K562 (cell line): ENCODE measurements around the gene POLR1B. TPM values are rescaled to one million over a fixed set of nuclear protein-coding genes. Genes with fewer than 3 reads are reported as not detected.

Source experiments
- BRD9 ChIP-seq: fragments of 450-650 bp; IDR thresholded peaks from 2 replicates; pipeline ENCODE4 v1.6.1; 2018; ENCODE audit warnings: low read depth; ENCODE audit not compliant: partially characterized antibody
- CBX2 ChIP-seq: fragments of 200-600 bp; sonication (generic); IDR thresholded peaks from one replicate; pipeline ENCODE4 v1.6.1; 2012; ENCODE audit warnings: mild to moderate bottlenecking, low read length, inconsistent platforms; ENCODE audit not compliant: insufficient read depth, poor library complexity, severe bottlenecking
- CBX3 ChIP-seq, 2 experiments: IDR thresholded peaks; 1 replicate in 1 of 2; 2 replicates in 1 of 2; pipeline ENCODE4 v1.6.1; 2012; ENCODE audit warnings: inconsistent platforms in 2 of 2, low read length in 2 of 2, borderline replicate concordance in 1 of 2, control low read depth in 1 of 2
- COPS2 ChIP-seq: fragments of 450-650 bp; conservative IDR thresholded peaks from 2 replicates; pipeline ENCODE4 v1.6.1; 2016; ENCODE audit warnings: mild to moderate bottlenecking, moderate library complexity
- ETV1 ChIP-seq: fragments of 450-650 bp; conservative IDR thresholded peaks from 2 replicates; pipeline ENCODE4 v1.6.1; 2016; ENCODE audit warnings: missing genetic modification characterization, control low read depth, low read depth, missing compliant biosample characterization
- IFI16 ChIP-seq: fragments of 250-450 bp; sonication (Bioruptor Pico); IDR thresholded peaks from 2 replicates; pipeline ENCODE4 v2.1.2; 2022; ENCODE audit warnings: mild to moderate bottlenecking, inconsistent platforms
- MEF2D ChIP-seq: conservative IDR thresholded peaks from 2 replicates; pipeline ENCODE4 v1.6.1; 2016; ENCODE audit warnings: low read depth, missing genetic modification characterization, missing compliant biosample characterization
- SIN3B ChIP-seq: fragments of 450-650 bp; IDR thresholded peaks from 2 replicates; pipeline ENCODE4 v1.6.1; 2017; ENCODE audit warnings: low read depth, mild to moderate bottlenecking, moderate library complexity
- SRF ChIP-seq, 2 experiments: fragments of 250-450, 450-650 bp in 1 of 2; sonication (Bioruptor Pico) in 1 of 2; sonication (generic) in 1 of 2; formaldehyde crosslinking; IDR thresholded peaks; 2 replicates each; pipeline versions ENCODE4 v1.5.0 to v1.5.1; 2020 to 2022; ENCODE audit warnings: mild to moderate bottlenecking in 1 of 2, missing genetic modification reagents in 1 of 2
- THRAP3 ChIP-seq: fragments of 450-650 bp; IDR thresholded peaks from 2 replicates; pipeline ENCODE4 v1.6.1; 2016; ENCODE audit warnings: mild to moderate bottlenecking, inconsistent platforms, borderline replicate concordance
- ZNF699 ChIP-seq: fragments of 250-450 bp; sonication (Bioruptor Pico); IDR thresholded peaks from 2 replicates; pipeline ENCODE4 v1.8.0; 2021; ENCODE audit warnings: mild to moderate bottlenecking, moderate library complexity; ENCODE audit not compliant: insufficient replicate concordance
- ZSCAN29 ChIP-seq: fragments of 450-650 bp; IDR thresholded peaks from 2 replicates; pipeline ENCODE4 v1.6.1; 2017
- polyA plus RNA-seq, 8 experiments: library from polyadenylated mRNA; depleted of rRNA in 4 of 8; stranded (reverse) in 5 of 8; unstranded in 3 of 8; fragments of >200 nt; fragmentation: Nextera tagmentation in 2 of 8; fragmentation: Illumina TruSeq in 1 of 8; extraction: Ambion mirVana in 2 of 8; extraction: Trizol in 1 of 8; gene quantifications; 2 replicates each; pipeline versions ENCODE4 v1.2.1 to v1.2.3, GENCODE V29; 2011 to 2014; ENCODE audit warnings: inconsistent platforms in 1 of 8, missing spikeins in 1 of 8
- total RNA-seq, 7 experiments: library from RNA; depleted of rRNA in 6 of 7; stranded (reverse); fragments of >200 nt in 6 of 7; fragmentation: Illumina TruSeq in 2 of 7; extraction: Trizol in 2 of 7; gene quantifications; 2 replicates each; pipeline versions ENCODE4 v1.2.1 to v1.2.3, GENCODE V29; 2011 to 2021; ENCODE audit warnings: low replicate concordance in 1 of 7
- TF ChIP-seq, protein P1 (sequence below): IDR thresholded peaks from 2 replicates; pipeline ENCODE4 v1.6.1; 2012; ENCODE audit warnings: low read depth, low read length, improper control_type of control experiment, borderline replicate concordance
- TF ChIP-seq, protein P2 (sequence below): sonication (generic); formaldehyde crosslinking; IDR thresholded peaks from 2 replicates; pipeline ENCODE4 v1.8.0; 2022; ENCODE audit warnings: mild to moderate bottlenecking, missing genetic modification reagents
- TF ChIP-seq, protein P3 (sequence below): fragments of 250-450 bp; sonication (Bioruptor Pico); IDR thresholded peaks from 2 replicates; pipeline ENCODE4 v1.5.1; 2021; ENCODE audit warnings: mild to moderate bottlenecking
- TF ChIP-seq, protein P4 (sequence below): fragments of 450-650 bp; formaldehyde crosslinking; IDR thresholded peaks from 2 replicates; pipeline ENCODE4 v1.4.0; 2020; ENCODE audit warnings: mild to moderate bottlenecking, mixed read lengths
- TF ChIP-seq, protein P5 (sequence below): sonication (generic); formaldehyde crosslinking; IDR thresholded peaks from 2 replicates; pipeline ENCODE4 v1.8.0; 2022; ENCODE audit warnings: mild to moderate bottlenecking, missing genetic modification reagents
- TF ChIP-seq, protein P6 (sequence below): fragments of 250-450 bp; sonication (Bioruptor Pico); IDR thresholded peaks from 2 replicates; pipeline ENCODE4 v1.8.0; 2021; ENCODE audit warnings: borderline replicate concordance, mild to moderate bottlenecking, moderate library complexity; ENCODE audit not compliant: poor library complexity, severe bottlenecking

The POLR1B gene
- total and polyA plus RNA-seq, 9 of the 15 experiments (the other 6 are each of a cell fraction or from before 2014, with no cell fraction given): 19.8 to 55.1 (median 40.2) TPM

DNA sequence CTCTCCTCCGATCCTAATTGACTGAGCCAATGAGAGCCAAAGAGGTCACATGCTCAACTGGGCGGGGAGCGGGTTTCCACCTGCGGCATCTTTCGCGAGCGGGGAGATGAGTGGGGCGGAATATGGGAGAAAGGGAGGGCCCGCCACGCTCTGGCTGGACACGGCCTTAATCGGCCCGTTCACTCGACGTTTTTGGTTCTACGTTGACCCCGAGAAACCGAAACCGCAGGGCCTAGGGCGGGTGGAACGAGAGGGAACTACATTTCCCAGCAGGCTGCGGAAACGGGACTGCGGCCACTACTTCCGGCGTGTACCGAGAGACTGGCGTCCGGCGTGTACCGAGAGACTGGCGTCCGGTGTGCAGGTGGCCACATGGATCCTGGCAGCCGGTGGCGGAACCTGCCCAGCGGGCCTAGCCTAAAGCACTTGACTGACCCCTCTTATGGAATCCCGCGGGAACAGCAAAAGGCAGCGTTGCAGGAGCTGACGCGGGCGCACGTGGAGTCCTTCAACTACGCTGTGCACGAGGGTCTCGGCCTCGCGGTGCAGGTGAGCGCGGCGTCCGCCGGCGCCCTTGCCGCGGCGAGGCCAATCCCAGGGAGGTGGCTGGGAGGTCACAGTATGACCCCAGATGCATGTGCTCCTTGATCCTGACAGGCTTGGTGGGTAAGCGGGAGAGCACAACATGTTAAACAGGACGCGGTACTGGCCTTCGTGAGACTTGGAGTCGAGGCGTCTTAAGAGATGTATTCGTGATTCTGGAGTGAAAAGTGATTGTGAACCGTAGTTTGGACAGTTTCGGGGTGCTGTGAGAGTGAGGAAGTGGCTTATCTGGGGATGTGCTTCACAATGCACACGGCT, at the start of gene POLR1B (continued):
- TF ChIP-seq BRD9: no peak
- TF ChIP-seq COPS2: no peak
- TF ChIP-seq, protein P1, sequence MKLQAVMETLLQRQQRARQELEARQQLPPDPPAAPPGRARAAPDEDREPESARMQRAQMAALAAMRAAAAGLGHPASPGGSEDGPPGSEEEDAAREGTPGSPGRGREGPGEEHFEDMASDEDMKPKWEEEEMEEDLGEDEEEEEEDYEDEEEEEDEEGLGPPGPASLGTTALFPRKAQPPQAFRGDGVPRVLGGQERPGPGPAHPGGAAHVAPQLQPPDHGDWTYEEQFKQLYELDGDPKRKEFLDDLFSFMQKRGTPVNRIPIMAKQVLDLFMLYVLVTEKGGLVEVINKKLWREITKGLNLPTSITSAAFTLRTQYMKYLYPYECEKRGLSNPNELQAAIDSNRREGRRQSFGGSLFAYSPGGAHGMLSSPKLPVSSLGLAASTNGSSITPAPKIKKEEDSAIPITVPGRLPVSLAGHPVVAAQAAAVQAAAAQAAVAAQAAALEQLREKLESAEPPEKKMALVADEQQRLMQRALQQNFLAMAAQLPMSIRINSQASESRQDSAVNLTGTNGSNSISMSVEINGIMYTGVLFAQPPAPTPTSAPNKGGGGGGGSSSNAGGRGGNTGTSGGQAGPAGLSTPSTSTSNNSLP: 0 out of 2 replicates have a peak, but pooled peaks have one; percentile 2
- peak in 1 of 2 experiments; percentile 48; a peak in 1 of 4 replicates for TF ChIP-seq SRF (CRISPR knock-in tag; IDR thresholded peaks at IDR 0.05)
- no peak for TF ChIP-seq ZSCAN29
- TF ChIP-seq, protein P2, sequence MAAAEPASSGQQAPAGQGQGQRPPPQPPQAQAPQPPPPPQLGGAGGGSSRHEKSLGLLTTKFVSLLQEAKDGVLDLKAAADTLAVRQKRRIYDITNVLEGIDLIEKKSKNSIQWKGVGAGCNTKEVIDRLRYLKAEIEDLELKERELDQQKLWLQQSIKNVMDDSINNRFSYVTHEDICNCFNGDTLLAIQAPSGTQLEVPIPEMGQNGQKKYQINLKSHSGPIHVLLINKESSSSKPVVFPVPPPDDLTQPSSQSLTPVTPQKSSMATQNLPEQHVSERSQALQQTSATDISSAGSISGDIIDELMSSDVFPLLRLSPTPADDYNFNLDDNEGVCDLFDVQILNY (CRISPR knock-in tag): 0 out of 2 replicates have a peak, but pooled peaks have one; percentile 74
- no peak for TF ChIP-seq THRAP3
- TF ChIP-seq, protein P3, sequence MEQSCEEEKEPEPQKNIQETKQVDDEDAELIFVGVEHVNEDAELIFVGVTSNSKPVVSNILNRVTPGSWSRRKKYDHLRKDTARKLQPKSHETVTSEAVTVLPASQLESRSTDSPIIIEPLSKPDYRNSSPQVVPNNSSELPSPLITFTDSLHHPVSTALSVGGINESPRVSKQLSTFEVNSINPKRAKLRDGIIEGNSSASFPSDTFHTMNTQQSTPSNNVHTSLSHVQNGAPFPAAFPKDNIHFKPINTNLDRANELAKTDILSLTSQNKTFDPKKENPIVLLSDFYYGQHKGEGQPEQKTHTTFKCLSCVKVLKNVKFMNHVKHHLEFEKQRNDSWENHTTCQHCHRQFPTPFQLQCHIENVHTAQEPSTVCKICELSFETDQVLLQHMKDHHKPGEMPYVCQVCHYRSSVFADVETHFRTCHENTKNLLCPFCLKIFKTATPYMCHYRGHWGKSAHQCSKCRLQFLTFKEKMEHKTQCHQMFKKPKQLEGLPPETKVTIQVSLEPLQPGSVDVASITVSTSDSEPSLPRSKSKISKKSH (CRISPR knock-in tag): no peak
- peak; percentile 88 for TF ChIP-seq ETV1
- no peak for TF ChIP-seq IFI16
- no peak for TF ChIP-seq ZNF699 (CRISPR knock-in tag)
- peak; percentile 49 for TF ChIP-seq SIN3B
- TF ChIP-seq MEF2D (tag): no peak
- TF ChIP-seq, protein P4, sequence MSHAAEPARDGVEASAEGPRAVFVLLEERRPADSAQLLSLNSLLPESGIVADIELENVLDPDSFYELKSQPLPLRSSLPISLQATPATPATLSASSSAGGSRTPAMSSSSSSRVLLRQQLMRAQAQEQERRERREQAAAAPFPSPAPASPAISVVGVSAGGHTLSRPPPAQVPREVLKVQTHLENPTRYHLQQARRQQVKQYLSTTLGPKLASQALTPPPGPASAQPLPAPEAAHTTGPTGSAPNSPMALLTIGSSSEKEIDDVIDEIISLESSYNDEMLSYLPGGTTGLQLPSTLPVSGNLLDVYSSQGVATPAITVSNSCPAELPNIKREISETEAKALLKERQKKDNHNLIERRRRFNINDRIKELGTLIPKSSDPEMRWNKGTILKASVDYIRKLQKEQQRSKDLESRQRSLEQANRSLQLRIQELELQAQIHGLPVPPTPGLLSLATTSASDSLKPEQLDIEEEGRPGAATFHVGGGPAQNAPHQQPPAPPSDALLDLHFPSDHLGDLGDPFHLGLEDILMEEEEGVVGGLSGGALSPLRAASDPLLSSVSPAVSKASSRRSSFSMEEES: peak; percentile 34; the same call in 1 of the 2 replicates
- no peak; a peak in 1 of 3 replicates for TF ChIP-seq CBX3 (IDR thresholded peaks at IDR 0.05; ENCODE audit: borderline replicate concordance in 1 of 2, low read length in 2 of 2)
- TF ChIP-seq, protein P5, sequence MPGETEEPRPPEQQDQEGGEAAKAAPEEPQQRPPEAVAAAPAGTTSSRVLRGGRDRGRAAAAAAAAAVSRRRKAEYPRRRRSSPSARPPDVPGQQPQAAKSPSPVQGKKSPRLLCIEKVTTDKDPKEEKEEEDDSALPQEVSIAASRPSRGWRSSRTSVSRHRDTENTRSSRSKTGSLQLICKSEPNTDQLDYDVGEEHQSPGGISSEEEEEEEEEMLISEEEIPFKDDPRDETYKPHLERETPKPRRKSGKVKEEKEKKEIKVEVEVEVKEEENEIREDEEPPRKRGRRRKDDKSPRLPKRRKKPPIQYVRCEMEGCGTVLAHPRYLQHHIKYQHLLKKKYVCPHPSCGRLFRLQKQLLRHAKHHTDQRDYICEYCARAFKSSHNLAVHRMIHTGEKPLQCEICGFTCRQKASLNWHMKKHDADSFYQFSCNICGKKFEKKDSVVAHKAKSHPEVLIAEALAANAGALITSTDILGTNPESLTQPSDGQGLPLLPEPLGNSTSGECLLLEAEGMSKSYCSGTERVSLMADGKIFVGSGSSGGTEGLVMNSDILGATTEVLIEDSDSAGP (CRISPR knock-in tag): no peak
- no peak for TF ChIP-seq CBX2
- TF ChIP-seq, protein P6, sequence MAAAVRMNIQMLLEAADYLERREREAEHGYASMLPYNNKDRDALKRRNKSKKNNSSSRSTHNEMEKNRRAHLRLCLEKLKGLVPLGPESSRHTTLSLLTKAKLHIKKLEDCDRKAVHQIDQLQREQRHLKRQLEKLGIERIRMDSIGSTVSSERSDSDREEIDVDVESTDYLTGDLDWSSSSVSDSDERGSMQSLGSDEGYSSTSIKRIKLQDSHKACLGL (CRISPR knock-in tag): peak; percentile 90
